LNCaP clone FGC (cell line): ENCODE data around the gene PLK3.

Experiments used
- DNase-seq: peaks from one replicate; pipeline ENCODE4 v3.0.0-alpha.2; 2011; ENCODE audit warnings: low read depth
- H3K4me3 ChIP-seq: 2 replicates; pipeline ENCODE4 v1.5.1; 2011; ENCODE audit warnings: mild to moderate bottlenecking, low read depth, low read length, control low read depth
- CTCF ChIP-seq: IDR thresholded peaks from 2 replicates; pipeline ENCODE4 v1.5.1; 2012; ENCODE audit warnings: mild to moderate bottlenecking; ENCODE audit not compliant: control insufficient read depth, insufficient read depth; ENCODE audit errors: extremely low read depth

PLK3 gene

GRCh38 chr1:44776730-44777068, 23.5 kb upstream of the PLK3 start:
- DNase-seq, result no peak
- TF ChIP-seq CTCF, result no peak
- peak overlapping the region; percentile 98 for H3K4me3 ChIP-seq

- no peak for TF ChIP-seq CTCF
- peak; percentile 51 for DNase-seq
- peak overlapping the region; percentile 98 for H3K4me3 ChIP-seq
These were observed 22.6 kb upstream of the PLK3 start for GRCh38 chr1:44777547-44777946.

- peak overlapping the region; percentile 98 for H3K4me3 ChIP-seq
- DNase-seq, result no peak
- no peak for TF ChIP-seq CTCF
These were observed 22.1 kb upstream of the PLK3 start for GRCh38 chr1:44777969-44778635.

GRCh38 chr1:44778705-44779576, 21.2 kb upstream of the PLK3 start:
- TF ChIP-seq CTCF, result no peak
- no peak for DNase-seq
- no peak overlapping the region for H3K4me3 ChIP-seq

GRCh38 chr1:44780583-44781121, 19.5 kb upstream of the PLK3 start:
- no peak overlapping the region for H3K4me3 ChIP-seq
- TF ChIP-seq CTCF, result no peak
- DNase-seq, result no peak

- TF ChIP-seq CTCF, result no peak
- no peak overlapping the region for H3K4me3 ChIP-seq
- peak; percentile 95 for DNase-seq
These were observed 16.5 kb upstream of the PLK3 start for GRCh38 chr1:44783697-44784093.
